ENCODE results near the gene CPNE7. TPM values are rescaled to one million over a fixed set of nuclear protein-coding genes. Genes with fewer than 3 reads are reported as not detected.

CPNE7 gene
- total and polyA plus RNA-seq, 2 of the 8 experiments (the other 6 are each of a cell fraction or from before 2014, with no cell fraction given): 10.0 to 23.7 TPM

DNA sequence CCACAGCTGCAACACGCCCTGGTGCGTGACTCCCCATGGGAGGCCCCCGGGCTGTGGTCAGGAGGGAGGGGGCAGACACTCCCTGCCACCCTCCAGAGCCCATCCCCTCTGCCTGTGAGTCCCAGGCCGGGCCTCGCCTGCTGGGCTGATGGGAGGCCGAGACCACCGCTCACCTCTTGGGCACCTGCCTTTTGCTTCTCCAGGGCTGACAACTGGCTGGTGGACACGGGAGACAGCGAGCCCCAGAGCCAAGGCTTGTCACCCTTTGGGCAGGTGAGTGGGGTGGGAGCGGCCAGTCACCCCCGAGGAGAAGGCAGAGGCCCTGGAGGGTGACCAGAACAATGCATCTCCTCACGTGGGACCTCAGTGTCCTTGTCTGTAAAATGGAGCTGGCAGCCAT, 61.1 kb downstream of the CPNE7 start (continued):
- TF ChIP-seq KDM5A (IDR thresholded peaks at IDR 0.05; ENCODE audit: low read length): no peak

Data from H1 (cell line).